Nephron (organoid): ENCODE data around the gene COG1.

Source experiments
- H3K27ac Mint-ChIP-seq, 3 experiments: 2 replicates each; pipeline ENCODE4 v1.8.0; 2020; ENCODE audit warnings: mixed read lengths in 3 of 3, mild to moderate bottlenecking in 2 of 3, moderate library complexity in 1 of 3
- H3K27me3 Mint-ChIP-seq: 2 replicates; pipeline ENCODE4 v1.8.0; 2021; ENCODE audit warnings: low read depth, mild to moderate bottlenecking, moderate library complexity, mixed read lengths
- H3K36me3 Mint-ChIP-seq: 2 replicates; pipeline ENCODE4 v1.8.0; 2020; ENCODE audit warnings: low read depth, mixed read lengths
- H3K4me1 Mint-ChIP-seq: 2 replicates; pipeline ENCODE4 v1.8.0; 2020; ENCODE audit warnings: mixed read lengths
- H3K4me3 Mint-ChIP-seq, 3 experiments: 2 replicates each; pipeline ENCODE4 v1.8.0; 2020; ENCODE audit warnings: mild to moderate bottlenecking in 3 of 3, mixed read lengths in 3 of 3, moderate library complexity in 2 of 3
- H3K9me3 Mint-ChIP-seq: 2 replicates; pipeline ENCODE4 v1.8.0; 2020; ENCODE audit warnings: mixed read lengths
- TF ChIP-seq, protein P1 (sequence below), 3 experiments: fragments of 200-600 bp; sonication (generic); IDR thresholded peaks; one replicate each; pipeline ENCODE4 v1.5.0; 2021; ENCODE audit warnings: antibody characterized with exemption in 3 of 3; ENCODE audit not compliant: unreplicated experiment in 3 of 3

COG1 gene

DNA sequence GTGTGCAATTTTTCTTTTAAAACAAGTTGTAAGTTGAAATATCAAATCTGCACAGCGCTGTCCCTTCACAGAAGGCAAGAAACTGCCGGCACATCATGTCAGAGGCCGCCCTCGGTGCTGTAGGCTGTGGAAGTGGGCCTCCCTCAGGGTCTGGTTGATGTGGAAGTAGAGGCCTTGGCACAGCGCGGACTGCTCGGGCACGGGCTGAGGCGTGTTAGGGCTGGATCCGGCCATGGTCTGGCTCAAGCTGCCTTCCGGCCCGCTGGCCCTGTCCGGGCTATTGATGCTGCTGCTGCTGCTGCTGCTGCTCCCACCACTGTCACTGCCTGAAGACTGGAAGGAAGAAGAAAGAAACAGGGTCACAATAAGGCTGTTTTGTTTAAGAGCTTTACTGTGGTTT, 16.6 kb downstream of the COG1 start:
- H3K27ac Mint-ChIP-seq, result no peak overlapping the region
- TF ChIP-seq, protein P1, sequence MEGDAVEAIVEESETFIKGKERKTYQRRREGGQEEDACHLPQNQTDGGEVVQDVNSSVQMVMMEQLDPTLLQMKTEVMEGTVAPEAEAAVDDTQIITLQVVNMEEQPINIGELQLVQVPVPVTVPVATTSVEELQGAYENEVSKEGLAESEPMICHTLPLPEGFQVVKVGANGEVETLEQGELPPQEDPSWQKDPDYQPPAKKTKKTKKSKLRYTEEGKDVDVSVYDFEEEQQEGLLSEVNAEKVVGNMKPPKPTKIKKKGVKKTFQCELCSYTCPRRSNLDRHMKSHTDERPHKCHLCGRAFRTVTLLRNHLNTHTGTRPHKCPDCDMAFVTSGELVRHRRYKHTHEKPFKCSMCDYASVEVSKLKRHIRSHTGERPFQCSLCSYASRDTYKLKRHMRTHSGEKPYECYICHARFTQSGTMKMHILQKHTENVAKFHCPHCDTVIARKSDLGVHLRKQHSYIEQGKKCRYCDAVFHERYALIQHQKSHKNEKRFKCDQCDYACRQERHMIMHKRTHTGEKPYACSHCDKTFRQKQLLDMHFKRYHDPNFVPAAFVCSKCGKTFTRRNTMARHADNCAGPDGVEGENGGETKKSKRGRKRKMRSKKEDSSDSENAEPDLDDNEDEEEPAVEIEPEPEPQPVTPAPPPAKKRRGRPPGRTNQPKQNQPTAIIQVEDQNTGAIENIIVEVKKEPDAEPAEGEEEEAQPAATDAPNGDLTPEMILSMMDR (IDR thresholded peaks at IDR 0.05; ENCODE audit: unreplicated experiment in 3 of 3), result no peak
- no peaks in the 10 kb centered on the region for H3K27me3 Mint-ChIP-seq
- H3K4me1 Mint-ChIP-seq, result no peaks in the 10 kb centered on the region
- peaks cover 50% of the 10 kb centered on the region for H3K36me3 Mint-ChIP-seq
- no peak overlapping the region for H3K4me3 Mint-ChIP-seq
- H3K9me3 Mint-ChIP-seq, result no peaks in the 10 kb centered on the region

DNA sequence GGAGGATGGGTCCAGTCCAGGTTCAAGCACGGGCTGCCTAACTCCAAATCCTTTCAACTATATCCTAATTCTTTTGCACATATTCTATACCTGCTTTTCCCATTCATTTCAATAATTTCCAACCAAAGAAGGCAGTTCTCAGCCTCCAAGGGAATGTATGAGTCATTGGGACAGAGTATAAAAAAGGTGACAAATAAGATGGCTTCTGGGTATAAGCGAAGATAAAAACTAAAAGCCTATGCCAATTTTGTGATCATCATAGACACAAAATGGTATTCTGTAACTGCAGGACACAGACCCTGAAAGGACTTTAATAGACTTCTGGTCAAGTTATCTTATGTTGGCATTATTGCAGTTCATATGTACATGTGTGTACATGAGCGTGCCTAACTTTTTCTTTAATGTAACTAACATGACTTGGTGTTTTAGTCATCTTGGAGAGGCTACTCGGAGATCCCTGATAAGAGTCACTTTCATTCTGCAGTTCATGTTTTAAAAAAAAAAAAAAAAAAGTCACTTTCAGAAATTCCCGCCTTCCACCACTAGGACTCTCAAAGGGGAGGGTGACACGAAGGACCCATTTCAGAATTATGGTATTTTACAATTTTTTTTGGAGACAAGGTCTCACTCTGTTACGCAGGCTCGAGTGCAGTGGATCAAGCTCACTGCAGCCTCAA, 17.3 kb downstream of the COG1 start:
- no peaks in the 10 kb centered on the region for H3K27me3 Mint-ChIP-seq
- no peaks in the 10 kb centered on the region for H3K4me1 Mint-ChIP-seq
- no peak overlapping the region for H3K4me3 Mint-ChIP-seq
- TF ChIP-seq, protein P1 (IDR thresholded peaks at IDR 0.05; ENCODE audit: unreplicated experiment in 3 of 3), result peak; percentile 36 to 41 (median 37)
- H3K27ac Mint-ChIP-seq, result no peak overlapping the region
- peaks cover 48% of the 10 kb centered on the region for H3K36me3 Mint-ChIP-seq
- no peaks in the 10 kb centered on the region for H3K9me3 Mint-ChIP-seq

DNA sequence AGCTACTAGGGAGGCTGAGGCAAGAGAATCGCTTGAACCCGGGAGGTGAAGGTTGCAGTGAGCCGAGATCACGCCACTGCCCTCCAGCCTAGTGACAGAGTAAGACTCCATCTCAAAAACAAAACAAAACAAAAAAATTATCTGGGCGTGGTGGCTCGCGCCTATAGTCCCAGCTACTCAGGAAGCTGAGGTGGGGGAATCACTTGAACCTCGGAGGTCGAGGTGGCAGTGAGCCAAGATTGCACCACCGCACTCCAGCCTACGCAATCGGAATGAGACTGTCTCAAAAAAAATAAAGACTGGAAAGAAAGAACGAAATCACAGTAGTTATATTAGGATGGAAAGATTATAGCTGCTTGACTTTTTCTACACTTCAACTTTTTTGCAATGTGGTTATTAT, 18.9 kb downstream of the COG1 start:
- no peak overlapping the region for H3K4me3 Mint-ChIP-seq
- H3K9me3 Mint-ChIP-seq, result no peaks in the 10 kb centered on the region
- TF ChIP-seq, protein P1 (IDR thresholded peaks at IDR 0.05; ENCODE audit: unreplicated experiment in 3 of 3), result no peak
- H3K27ac Mint-ChIP-seq, result no peak overlapping the region
- H3K4me1 Mint-ChIP-seq, result no peaks in the 10 kb centered on the region
- peaks cover 45% of the 10 kb centered on the region for H3K36me3 Mint-ChIP-seq
- H3K27me3 Mint-ChIP-seq, result no peaks in the 10 kb centered on the region

DNA sequence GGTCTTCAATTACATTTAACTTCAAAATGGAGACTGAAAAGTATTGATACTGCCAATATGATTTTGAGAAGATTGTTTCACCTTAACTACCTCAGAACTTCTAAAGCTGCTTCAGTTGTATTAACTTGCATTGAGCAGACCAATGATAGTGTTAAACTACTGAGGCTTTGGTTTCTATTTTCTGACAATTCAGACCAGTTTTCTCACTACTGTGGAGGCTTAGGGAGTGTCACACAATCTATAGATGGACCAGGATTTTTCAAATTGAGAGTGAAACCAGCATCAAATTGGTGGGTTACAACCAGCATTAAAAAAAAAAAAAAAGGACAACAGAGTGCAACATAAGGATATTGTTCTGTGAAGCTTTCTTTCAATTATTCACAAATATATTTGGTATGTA, 21.2 kb downstream of the COG1 start:
- Mint-ChIP-seq H3K9me3 (no peaks in the 10 kb centered on the region), H3K27ac (no peak overlapping the region), H3K4me3 (no peak overlapping the region), H3K4me1 (no peaks in the 10 kb centered on the region), H3K36me3 (peaks cover 29% of the 10 kb centered on the region), H3K27me3 (no peaks in the 10 kb centered on the region)
- TF ChIP-seq, protein P1 (IDR thresholded peaks at IDR 0.05; ENCODE audit: unreplicated experiment in 3 of 3), result no peak

DNA sequence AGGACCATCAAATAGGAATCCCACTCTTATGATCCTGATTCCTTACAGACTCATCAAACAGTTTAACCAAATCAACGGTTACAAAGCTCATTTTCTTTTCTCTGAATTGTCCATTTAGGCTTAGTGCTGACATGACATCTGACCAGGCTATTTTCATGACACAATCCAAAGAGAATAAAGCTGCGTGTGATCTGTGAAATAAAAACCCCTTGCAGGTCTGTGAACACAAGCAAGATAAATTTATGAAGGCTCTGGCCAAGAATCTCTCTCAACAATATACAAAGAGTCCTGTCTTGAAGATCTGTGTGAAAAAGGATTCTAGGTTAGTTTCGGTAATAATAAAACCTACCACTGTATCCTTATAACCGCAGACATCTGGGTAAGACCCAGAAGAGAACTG, 22.0 kb downstream of the COG1 start:
- Mint-ChIP-seq H3K27me3 (no peaks in the 10 kb centered on the region), H3K4me1 (no peaks in the 10 kb centered on the region), H3K36me3 (peaks cover 30% of the 10 kb centered on the region), H3K4me3 (no peak overlapping the region), H3K27ac (no peak overlapping the region), H3K9me3 (no peaks in the 10 kb centered on the region)
- TF ChIP-seq, protein P1 (IDR thresholded peaks at IDR 0.05; ENCODE audit: unreplicated experiment in 3 of 3), result no peak

DNA sequence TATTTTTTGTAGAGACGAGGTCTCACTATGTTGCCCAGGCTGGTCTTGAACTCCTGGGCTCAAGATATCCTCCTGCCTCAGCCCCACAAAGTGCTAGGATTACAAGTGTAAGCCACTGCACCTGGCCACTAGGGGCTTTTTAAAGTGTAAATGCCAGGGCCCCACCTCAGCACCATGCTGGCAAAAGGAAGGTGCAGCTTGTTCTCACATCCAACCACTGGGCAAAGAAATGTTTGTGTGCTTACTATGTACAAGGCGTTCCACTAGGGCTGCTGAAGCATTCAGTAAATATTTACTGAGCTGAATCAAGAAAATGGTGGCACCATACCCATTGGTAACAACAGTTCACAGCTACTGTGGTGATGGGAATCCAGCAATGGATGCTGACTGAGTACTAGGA, 22.6 kb downstream of the COG1 start:
- Mint-ChIP-seq H3K27me3 (no peaks in the 10 kb centered on the region), H3K27ac (no peak overlapping the region), H3K9me3 (no peaks in the 10 kb centered on the region), H3K4me1 (no peaks in the 10 kb centered on the region), H3K36me3 (peaks cover 34% of the 10 kb centered on the region), H3K4me3 (no peak overlapping the region)
- TF ChIP-seq, protein P1 (IDR thresholded peaks at IDR 0.05; ENCODE audit: unreplicated experiment in 3 of 3), result no peak
